NCI-H1694 (cell line): ENCODE results near the gene NCAPG2.

Source experiments
- DNase-seq: peaks from one replicate; lab custom pipeline; 2025; lab: John Stamatoyannopoulos, UW

Gene NCAPG2

GRCh38 chr7:158704524-158705233, at the start of gene NCAPG2:
NCAPG2 (minus strand) TSS chr7:158704804; CDS start chr7:158701899, 2,905 bp downstream.
- peak; percentile 95 for DNase-seq

- no peak for DNase-seq
Observed at GRCh38 chr7:158753900-158754299, 49.3 kb upstream of the NCAPG2 start.

GRCh38 chr7:158751751-158752150, 47.1 kb upstream of the NCAPG2 start:
- DNase-seq: no peak

GRCh38 chr7:158751199-158751598, 46.6 kb upstream of the NCAPG2 start:
- DNase-seq: no peak

GRCh38 chr7:158750702-158751101, 46.1 kb upstream of the NCAPG2 start:
- no peak for DNase-seq

GRCh38 chr7:158749396-158749795, 44.8 kb upstream of the NCAPG2 start:
- DNase-seq: no peak

GRCh38 chr7:158748335-158748734, 43.7 kb upstream of the NCAPG2 start:
- no peak for DNase-seq

GRCh38 chr7:158747408-158747807, 42.8 kb upstream of the NCAPG2 start:
- no peak for DNase-seq

GRCh38 chr7:158746957-158747356, 42.4 kb upstream of the NCAPG2 start:
- no peak for DNase-seq

- DNase-seq: no peak
Observed at GRCh38 chr7:158745057-158745715, 40.6 kb upstream of the NCAPG2 start.

GRCh38 chr7:158744070-158744469, 39.5 kb upstream of the NCAPG2 start:
- DNase-seq: no peak

GRCh38 chr7:158743219-158743618, 38.6 kb upstream of the NCAPG2 start:
- DNase-seq: no peak

GRCh38 chr7:158742065-158742821, 37.6 kb upstream of the NCAPG2 start:
- no peak for DNase-seq

GRCh38 chr7:158741294-158741666, 36.7 kb upstream of the NCAPG2 start:
- no peak for DNase-seq

GRCh38 chr7:158740657-158741293, 36.2 kb upstream of the NCAPG2 start:
- DNase-seq: no peak

- DNase-seq: no peak
Observed at GRCh38 chr7:158740013-158740656, 35.5 kb upstream of the NCAPG2 start.

- DNase-seq: no peak
Observed at GRCh38 chr7:158738841-158739240, 34.2 kb upstream of the NCAPG2 start.

- DNase-seq: no peak
Observed at GRCh38 chr7:158737064-158737695, 32.6 kb upstream of the NCAPG2 start.

- DNase-seq: no peak
Observed at GRCh38 chr7:158735935-158736334, 31.3 kb upstream of the NCAPG2 start.

- no peak for DNase-seq
Observed at GRCh38 chr7:158734861-158735260, 30.3 kb upstream of the NCAPG2 start.

- DNase-seq: no peak
Observed at GRCh38 chr7:158733775-158734494, 29.3 kb upstream of the NCAPG2 start.
